ENCODE data around the gene PALD1. TPM values are rescaled to one million over a fixed set of nuclear protein-coding genes. Genes with fewer than 3 reads are reported as not detected.

PALD1 gene
- polyA plus RNA-seq, 1 of the 3 experiments (the other 2 are of a cell fraction) = 0.16 TPM

- no peak overlapping the region for H2AFZ ChIP-seq (ENCODE audit: low read depth)
- H3K9me2 ChIP-seq = no peaks in the 10 kb centered on the region
- no peaks in the 10 kb centered on the region for H3K36me3 ChIP-seq (replicated peaks in 1 of 2; ENCODE audit: control insufficient read depth in 1 of 2, insufficient read depth in 2 of 2, low read length in 1 of 2)
- TF ChIP-seq TEAD4 (IDR thresholded peaks at IDR 0.05; ENCODE audit: borderline replicate concordance, insufficient read depth) (peak; percentile 24; the same call in 1 of the 2 replicates), TCF12 (IDR thresholded peaks at IDR 0.05) (peak; percentile 95), ELF1 (IDR thresholded peaks at IDR 0.05) (no peak), GATA2 (CRISPR knock-in tag; IDR thresholded peaks at IDR 0.05) (no peak), RAD21 (IDR thresholded peaks at IDR 0.05; ENCODE audit: low read length) (no peak), MAX (IDR thresholded peaks at IDR 0.05; ENCODE audit: low read depth) (no peak), POLR2AphosphoS5 (IDR thresholded peaks at IDR 0.05; ENCODE audit: low read depth, low read length) (peak; percentile 73), EP300 (IDR thresholded peaks at IDR 0.05; ENCODE audit: borderline replicate concordance in 1 of 2, low read depth in 1 of 2, low read length in 1 of 2) (peak; percentile 23; a peak in 1 of 4 replicates), REST (IDR thresholded peaks at IDR 0.05; ENCODE audit: low read depth, low read length) (no peak), USF2 (IDR thresholded peaks at IDR 0.05; ENCODE audit: borderline replicate concordance, low read depth, low read length) (no peak), NFIC (IDR thresholded peaks at IDR 0.05; ENCODE audit: borderline replicate concordance) (peak; percentile 78), CHD2 (IDR thresholded peaks at IDR 0.05; ENCODE audit: low read length, partially characterized antibody) (no peak), SIN3A (IDR thresholded peaks at IDR 0.05; ENCODE audit: borderline replicate concordance, low read depth, low read length) (0 out of 2 replicates have a peak, but pooled peaks have one; percentile 53), FOXM1 (IDR thresholded peaks at IDR 0.05; ENCODE audit: low read depth) (no peak), IRF3 (IDR thresholded peaks at IDR 0.05; ENCODE audit: low read depth, low read length) (no peak), JUND (IDR thresholded peaks at IDR 0.05) (peak; percentile 34; the same call in 1 of the 2 replicates), PBX3 (IDR thresholded peaks at IDR 0.05) (peak; percentile 93), SMC3 (IDR thresholded peaks at IDR 0.05; ENCODE audit: low read depth, low read length) (no peak), TAF1 (IDR thresholded peaks at IDR 0.05; ENCODE audit: borderline replicate concordance, low read depth, low read length) (no peak), MXI1 (IDR thresholded peaks at IDR 0.05; ENCODE audit: low read depth, low read length) (no peak)
- H3K4me1 ChIP-seq (ENCODE audit: control insufficient read depth in 1 of 2, insufficient read depth in 2 of 2, low read depth in 1 of 2, low read length in 1 of 2) = peaks cover 0 to 8% of the 10 kb centered on the region in 2 experiments; a peak in 1 of 4 replicates
- H3K27ac ChIP-seq (ENCODE audit: low read depth in 2 of 2, low read length in 1 of 2) = peak overlapping the region in 1 of 2 experiments; percentile 5; a peak in 1 of 4 replicates
- no peaks in the 10 kb centered on the region for H3K79me2 ChIP-seq (ENCODE audit: insufficient read depth)
- CTCF ChIA-PET = interaction anchor here (0.9 to 1.6 kb wide), 5 partner anchors 10 to 95 kb away, joined by 3 to 10 read pairs (median 4); no protein-coding TSS in a partner anchor
- DNase-seq = no peak
- WGBS (ENCODE audit: low lambda C conversion rate) = 51% methylated on average over 8 of the region's 8 CpGs
- H3F3A ChIP-seq (replicated peaks; ENCODE audit: insufficient read depth) = no peaks in the 10 kb centered on the region
- H3K4me3 ChIP-seq (ENCODE audit: low read depth in 2 of 2, low read length in 1 of 2) = no peak overlapping the region
- POLR2A ChIA-PET = interaction anchor here (0.6 kb wide), 1 partner anchor 1047 kb away, joined by 3 read pairs; no protein-coding TSS in a partner anchor
- H4K20me1 ChIP-seq (ENCODE audit: insufficient read depth) = no peaks in the 10 kb centered on the region
- no peak overlapping the region for H3K4me2 ChIP-seq
- no peaks in the 10 kb centered on the region for H3K9me3 ChIP-seq
- no peak overlapping the region for H3K9ac ChIP-seq
- H3K27me3 ChIP-seq (ENCODE audit: insufficient read depth) = peaks cover 17% of the 10 kb centered on the region
Observed at GRCh38 chr10:70445718-70446657, 32.6 kb upstream of the PALD1 start.

All from SK-N-SH (cell line).